Activated gamma-delta T cell treated with anti-CD3 and anti-CD28 coated beads, Interleukin-2, amount 50 U/mL, for 16 hours (primary cell): ENCODE data around the gene CNGA2.

Experiments
- DNase-seq: peaks from one replicate; pipeline ENCODE4 v3.0.0-alpha.2; 2020; ENCODE audit warnings: low read depth

CNGA2 gene

GRCh38 chrX:151752847-151753246 lies 18.3 kb downstream of the CNGA2 start:
- no peak for DNase-seq

- no peak for DNase-seq
These were observed 18.9 kb downstream of the CNGA2 start for GRCh38 chrX:151753313-151754046.

- no peak for DNase-seq
These were observed 19.5 kb downstream of the CNGA2 start for GRCh38 chrX:151754047-151754429.

GRCh38 chrX:151754641-151755215 lies 20.2 kb downstream of the CNGA2 start:
- no peak for DNase-seq

GRCh38 chrX:151759041-151759708 lies 24.6 kb downstream of the CNGA2 start:
- DNase-seq: no peak

- no peak for DNase-seq
These were observed 28.3 kb downstream of the CNGA2 start for GRCh38 chrX:151762802-151763201.

- DNase-seq: no peak
These were observed 29.2 kb downstream of the CNGA2 start for GRCh38 chrX:151763711-151764110.

GRCh38 chrX:151765026-151765425 lies 30.5 kb downstream of the CNGA2 start:
- no peak for DNase-seq

- DNase-seq: no peak
These were observed 37.2 kb downstream of the CNGA2 start for GRCh38 chrX:151771726-151772125.

GRCh38 chrX:151773434-151773833 lies 38.9 kb downstream of the CNGA2 start:
- no peak for DNase-seq

GRCh38 chrX:151774421-151774820 lies 39.9 kb downstream of the CNGA2 start:
- DNase-seq: no peak

- no peak for DNase-seq
These were observed 41.7 kb downstream of the CNGA2 start for GRCh38 chrX:151776181-151776731.

- DNase-seq: no peak
These were observed 42.4 kb downstream of the CNGA2 start for GRCh38 chrX:151776936-151777335.

- no peak for DNase-seq
These were observed 44.7 kb downstream of the CNGA2 start for GRCh38 chrX:151779258-151779657.

GRCh38 chrX:151780621-151781020 lies 46.1 kb downstream of the CNGA2 start:
- no peak for DNase-seq

- DNase-seq: no peak
These were observed 54.7 kb downstream of the CNGA2 start for GRCh38 chrX:151789179-151789800.

- no peak for DNase-seq
These were observed 56.1 kb downstream of the CNGA2 start for GRCh38 chrX:151790481-151791160.

GRCh38 chrX:151791961-151792360 lies 57.4 kb downstream of the CNGA2 start:
- no peak for DNase-seq

GRCh38 chrX:151792505-151792904 lies 58.0 kb downstream of the CNGA2 start:
- DNase-seq: no peak

- no peak for DNase-seq
These were observed 59.3 kb downstream of the CNGA2 start for GRCh38 chrX:151793886-151794285.
